Hepatic stellate cell (primary cell): Measurements from ENCODE around the gene BBIP1.

Experiments used
- DNase-seq: peaks from one replicate; pipeline ENCODE4 v3.0.0; 2011; ENCODE audit warnings: low spot score

The BBIP1 gene

DNA sequence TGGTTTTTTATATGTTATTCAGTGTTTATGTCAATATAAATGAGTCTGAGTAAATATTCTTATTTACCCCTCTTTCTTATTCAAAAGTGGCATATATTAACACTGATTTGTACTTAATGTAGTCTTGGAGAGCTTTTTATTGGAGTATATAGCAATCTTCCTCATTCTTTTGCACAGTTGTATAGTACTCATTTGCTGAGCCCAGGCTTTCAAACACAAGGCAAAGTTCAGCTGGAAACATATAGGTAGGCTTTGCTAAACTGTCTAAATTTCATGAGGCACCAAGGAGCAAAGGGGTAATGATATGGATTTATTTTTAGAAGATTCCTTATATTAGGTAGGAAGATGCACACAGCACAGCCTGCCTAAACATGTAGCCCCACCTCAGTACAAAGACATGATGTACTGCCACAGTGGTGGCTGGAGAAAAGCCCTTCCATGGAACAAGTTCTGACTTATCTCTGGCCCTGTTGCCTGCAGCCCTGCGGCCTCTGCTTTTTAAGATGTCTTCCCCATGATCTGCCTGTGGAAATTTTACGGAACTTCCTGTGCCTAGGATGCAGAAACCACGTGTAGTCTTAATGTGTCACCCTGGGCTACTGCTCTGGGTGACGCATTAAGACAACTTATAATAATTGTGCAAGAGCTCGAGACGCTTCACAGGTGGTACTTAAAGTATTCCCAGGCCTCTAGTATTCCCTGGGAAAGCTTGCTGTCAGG, 56.9 kb downstream of the BBIP1 start:
- DNase-seq: no peak

DNA sequence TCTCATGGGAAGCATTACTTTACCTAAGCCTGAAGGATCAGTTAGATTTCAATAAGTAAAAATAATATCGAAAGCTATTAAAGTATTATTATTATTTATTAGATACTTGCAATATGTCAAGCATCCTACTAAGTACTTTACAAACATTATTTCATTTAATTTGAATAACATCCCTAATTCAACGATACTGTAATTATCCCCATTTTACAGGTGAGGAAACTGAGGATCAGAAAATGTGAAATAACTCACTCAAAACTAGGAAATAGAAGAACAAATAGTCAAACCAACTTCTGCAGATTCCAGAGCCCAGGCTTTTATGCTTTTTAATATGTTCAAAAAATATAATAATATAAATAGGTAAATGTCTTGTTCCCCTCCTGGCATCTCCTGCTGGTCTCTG, 57.5 kb downstream of the BBIP1 start:
- no peak for DNase-seq

DNA sequence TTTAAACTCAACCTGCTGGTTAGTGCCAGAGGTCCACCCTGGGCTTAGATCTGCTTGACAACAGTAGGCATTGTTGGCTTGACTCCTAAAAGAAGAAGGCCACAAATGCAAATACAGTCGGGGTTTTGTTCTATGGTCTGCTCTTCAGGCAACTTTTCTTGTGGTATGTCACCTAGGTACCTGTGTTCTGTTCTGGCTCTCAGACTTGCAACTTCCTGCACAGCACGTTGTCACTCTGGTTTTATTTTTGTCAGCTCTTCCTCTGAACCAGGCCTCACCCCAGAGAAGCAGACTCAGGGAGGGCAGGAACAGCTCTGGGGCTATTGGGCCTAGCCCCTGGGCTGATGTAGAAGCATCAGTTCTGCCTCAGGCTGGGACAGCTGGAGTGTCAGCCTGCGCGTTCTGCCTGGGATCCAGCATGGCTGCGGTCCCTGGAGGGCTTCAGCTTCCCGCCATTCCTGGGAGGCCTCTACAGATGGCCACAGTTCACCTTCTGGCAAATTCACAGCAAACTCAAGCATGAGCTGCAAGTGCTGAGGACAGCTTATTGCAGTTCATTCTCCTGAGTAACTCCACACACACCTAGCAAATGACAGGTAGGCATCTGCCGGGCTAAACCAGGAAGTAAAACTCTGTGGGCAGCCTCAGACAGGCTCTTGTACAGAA, 58.3 kb downstream of the BBIP1 start:
- DNase-seq: no peak

DNA sequence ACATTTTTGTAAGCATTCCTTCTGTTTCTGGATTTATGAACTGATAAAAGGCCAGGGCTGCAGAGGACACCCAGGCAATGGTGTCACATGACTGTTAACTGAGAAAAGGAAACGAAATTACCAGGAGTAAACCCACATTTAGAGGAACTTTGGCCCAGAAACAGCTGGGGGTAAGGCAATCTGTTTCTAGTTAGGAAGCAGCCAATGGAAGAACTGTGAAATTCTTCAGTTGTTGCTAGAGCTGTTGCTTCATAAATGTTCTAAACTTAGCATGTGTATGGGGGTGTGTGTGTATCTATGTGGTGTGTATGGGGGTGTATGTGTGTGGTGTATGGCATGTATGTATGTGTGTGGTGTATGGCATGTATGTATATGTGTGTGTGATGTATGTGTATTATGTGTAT, 59.0 kb downstream of the BBIP1 start:
- no peak for DNase-seq

DNA sequence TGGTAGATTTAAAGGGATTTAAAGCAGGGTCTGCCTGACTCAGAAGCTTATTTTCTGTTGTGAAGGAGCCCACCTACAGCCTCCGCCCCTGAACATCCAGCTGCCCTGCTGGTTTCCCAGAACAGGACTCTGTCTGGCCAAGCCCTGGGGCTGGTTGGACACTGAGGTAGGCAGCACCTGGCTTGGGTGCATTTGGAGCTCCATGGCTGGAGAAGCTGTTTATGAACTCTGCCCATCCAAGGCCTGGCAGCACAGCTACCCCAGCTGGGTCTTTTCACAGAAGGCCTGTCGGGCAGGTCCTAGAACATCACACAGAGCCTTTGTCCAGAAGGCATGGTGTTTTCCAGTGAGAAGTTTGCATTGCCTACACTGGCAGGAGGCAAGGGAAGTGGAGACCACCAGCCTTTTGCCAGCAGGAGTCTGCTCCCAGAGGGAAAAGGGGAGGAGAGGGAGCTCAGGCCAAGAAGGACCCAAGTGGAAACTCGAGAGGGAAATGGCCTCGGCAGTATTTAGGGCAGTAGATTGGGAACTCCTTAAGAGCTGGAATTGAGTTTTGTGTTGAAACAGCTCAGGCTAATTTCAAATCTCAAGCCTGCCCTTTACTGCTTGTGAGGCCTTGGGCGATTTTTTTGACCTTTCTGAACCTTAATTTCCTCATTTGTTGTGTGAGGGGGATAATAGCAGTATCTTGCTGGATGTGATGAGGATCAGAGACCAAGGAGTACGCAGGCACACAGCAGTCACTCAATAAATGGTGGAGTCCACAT, 59.6 kb downstream of the BBIP1 start:
- DNase-seq: no peak

DNA sequence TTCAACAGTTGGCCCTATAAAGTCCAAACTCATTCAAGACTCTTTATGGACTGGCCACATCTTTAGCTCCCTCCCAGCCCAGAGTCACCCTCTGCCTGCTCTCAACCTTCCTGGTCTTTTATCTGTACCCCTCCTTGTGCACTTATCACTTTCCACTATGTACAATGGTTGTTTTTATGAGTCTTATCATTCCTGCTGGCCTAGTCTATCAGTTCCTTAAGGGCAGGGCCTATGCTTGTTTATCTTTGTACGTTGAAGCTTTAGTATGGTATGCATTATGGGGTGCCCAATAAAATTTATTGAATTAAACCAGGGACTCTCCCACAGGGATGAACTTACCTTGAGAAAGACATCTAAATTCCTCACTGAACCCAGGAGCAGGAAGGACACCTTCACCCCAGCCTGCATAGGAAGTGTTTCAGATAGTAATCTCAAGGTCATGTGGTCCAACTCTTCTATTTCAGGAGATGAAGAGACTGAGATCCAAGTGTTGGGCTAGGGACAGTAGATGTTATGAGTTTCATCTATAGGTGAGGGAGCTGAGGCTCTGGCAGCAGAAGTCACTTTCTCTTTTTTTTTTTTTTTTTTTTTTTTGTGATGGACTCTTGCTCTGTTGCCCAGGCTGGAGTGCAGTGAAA, 60.6 kb downstream of the BBIP1 start:
- DNase-seq: no peak

DNA sequence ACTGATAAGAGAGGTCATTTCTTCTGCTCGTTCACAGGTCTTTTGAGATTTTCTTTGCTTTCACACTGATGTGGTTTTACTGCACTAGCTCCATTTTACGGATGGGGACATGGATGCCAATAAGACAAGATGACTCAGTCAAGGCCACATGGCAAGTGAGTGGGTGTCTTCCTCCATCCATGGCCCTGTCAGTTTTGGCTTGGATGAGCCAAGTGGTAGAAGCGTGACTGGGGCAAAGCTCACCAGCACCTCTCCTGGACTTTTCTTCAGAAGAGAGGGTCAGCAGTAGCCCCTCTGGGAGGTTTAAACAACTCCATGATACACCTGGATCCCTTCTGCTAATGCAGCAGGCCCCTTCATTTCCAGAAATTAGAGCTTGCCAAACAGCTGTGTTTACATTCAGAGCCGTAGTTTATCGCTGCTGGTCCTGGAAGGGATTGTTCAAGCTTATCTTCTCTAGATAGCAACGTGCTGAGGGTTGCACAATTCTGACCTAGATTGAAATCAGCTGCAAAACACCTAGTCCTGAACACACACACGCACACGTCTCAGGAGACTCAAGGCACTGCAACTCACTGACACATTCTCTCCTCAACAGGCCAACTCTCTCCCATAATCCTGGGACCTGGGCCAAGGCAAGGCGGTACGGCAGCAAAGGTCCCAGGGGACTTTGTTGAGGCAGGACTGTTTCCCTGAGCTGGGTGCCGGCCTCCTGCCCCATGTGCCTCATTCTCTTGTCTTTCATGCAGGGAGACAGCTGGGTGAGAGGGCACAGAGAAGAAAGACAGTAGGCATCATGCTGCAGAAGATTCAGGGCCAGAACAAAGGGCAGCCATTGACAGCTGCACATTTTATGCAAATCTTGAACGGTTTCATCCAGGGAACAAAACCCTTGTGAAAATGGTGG, 61.5 kb downstream of the BBIP1 start:
- DNase-seq: no peak

DNA sequence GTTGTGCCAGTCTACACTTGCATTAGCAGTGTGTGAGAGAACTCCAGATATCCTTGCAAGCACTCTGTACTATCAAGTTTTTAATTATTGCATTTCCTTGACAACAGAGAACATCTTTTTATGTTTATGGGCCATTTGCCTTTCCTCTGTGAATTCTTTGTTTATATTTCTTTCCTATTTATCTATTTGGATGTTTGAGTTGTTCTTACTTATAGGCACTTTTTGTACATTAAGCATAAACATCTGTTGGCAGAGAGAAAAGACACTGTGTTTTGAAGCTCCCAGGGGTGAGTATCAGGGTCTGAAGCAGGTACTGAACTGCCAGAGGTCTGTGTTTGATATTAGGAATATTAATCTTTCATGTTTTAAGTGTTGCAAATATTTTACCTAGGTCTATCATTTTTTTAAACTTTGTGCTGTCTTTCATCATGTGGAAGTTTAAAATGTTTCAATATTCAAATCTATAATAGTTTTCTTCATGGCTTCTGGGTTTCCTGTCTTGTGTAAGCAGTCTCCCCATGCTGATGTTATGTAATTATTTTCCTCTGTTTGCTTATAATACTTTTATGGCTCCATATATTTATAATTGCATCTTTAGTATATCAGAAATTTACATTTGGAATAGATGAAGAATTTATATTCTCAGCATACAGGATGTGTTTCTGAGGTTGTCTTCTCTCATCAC, 64.9 kb downstream of the BBIP1 start:
- no peak for DNase-seq

DNA sequence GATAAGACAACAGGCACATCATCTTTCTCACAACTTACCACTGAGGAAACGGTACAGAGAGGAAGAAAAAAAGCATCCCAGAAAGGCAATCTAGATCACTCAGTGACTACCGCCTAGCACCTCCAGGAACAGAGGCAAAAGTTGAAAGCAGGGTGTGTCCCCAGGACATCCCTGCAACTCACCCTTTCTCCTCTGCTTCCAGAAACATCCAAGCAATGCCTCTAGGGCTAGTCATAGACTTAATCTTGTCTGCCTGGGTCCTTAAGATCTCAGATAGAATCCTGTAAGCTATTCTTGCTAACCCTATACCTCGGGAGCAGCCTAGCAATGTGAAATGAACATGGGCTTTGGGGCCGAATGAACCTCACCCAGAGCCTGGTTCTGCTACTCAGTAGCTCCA, 66.0 kb downstream of the BBIP1 start:
- no peak for DNase-seq

DNA sequence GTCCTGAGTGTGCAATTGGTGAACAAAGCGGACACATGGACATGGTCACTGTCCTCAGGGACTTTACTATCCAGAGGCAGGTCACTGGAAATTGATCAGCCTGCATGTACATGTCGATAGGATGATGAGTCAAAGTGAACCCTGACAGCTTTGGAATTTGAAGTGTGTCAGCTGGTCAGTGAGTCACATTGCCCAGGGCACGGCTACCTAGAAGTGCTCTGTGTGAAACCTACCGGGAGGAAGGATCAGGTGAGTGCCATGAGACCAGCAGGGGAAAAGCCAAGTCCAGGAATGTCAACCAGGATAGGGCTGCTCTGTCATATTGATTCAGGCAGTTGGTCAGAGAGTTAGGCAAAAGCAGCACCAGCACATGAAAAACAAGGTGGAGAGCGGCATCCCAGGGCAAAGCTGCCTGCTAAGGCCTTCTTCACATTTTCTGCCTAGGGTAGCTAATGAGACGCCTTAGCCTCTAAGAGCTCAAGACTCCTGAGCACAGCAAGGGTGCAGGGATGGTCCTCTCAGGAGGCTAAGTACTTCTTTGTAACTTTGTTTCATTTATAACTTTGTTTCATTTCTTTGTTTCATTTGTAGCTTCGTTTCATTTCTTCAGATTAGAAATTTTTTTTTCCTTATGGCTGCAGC, 66.6 kb downstream of the BBIP1 start:
- DNase-seq: no peak

DNA sequence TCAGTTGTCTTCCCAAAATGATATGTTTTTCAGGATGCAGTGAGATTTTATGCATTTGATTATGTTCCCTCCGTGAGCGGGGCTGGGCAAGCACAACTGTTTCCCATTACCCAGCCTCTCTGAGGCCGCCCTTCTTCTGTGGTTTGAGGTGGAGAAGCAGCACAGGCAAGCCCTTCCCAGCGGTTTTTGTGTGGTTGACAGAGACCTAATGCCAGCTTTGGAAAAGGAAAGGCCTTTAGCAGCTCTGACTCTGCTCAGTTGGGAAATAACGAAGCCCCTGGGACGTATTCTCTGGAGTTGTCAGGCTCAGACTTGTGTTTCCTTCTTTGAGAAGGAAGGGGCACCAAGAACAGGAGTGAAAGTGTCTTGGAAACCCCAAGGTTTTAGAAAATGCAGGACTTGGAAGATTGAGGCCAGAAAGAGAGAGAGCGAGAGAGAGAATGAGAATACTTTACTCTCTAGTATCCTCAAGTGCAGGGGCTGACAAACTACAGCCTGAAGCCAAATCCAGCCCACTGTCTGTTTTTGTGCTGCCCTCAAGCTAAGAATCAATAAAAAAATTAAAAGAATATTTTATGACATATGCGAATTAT, 67.9 kb downstream of the BBIP1 start:
- no peak for DNase-seq

DNA sequence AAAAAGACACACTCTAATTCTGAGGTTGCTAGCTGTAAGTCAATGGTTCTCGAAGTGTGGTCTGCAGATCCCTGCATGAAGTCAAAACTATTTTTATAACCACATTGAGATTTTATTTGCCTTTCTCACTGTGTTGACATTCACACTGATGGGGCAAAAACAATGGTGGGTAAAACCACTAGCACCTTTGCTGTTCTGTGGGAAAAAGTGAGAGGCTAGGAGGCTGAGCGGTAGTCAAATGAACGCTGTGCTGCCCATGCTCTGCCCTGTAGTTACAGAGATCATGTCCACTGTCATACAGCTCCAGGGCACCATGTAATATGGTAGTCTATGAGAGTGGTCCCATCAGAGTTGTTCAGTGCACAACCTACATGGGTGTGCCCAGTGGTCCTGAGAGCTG, 68.9 kb downstream of the BBIP1 start:
- no peak for DNase-seq
